H9 (cell line): Measurements from ENCODE around the gene TWSG1. TPM values are rescaled to one million over a fixed set of nuclear protein-coding genes. Genes with fewer than 3 reads are reported as not detected.

Experiments used
- DNase-seq: peaks from one replicate; pipeline ENCODE4 v3.0.0-alpha.2; 2017
- H2AFZ ChIP-seq: one replicate; pipeline ENCODE4 v1.6.1; 2013; ENCODE audit warnings: mild to moderate bottlenecking, low read length, control low read depth, moderate library complexity
- H2AK5ac ChIP-seq: 2 replicates; pipeline ENCODE4 v1.6.1; 2013; ENCODE audit warnings: low read length, control low read depth, mixed read lengths; ENCODE audit not compliant: insufficient read length
- H2BK120ac ChIP-seq: one replicate; pipeline ENCODE4 v1.6.1; 2013; ENCODE audit warnings: low read depth, mild to moderate bottlenecking, low read length, control low read depth, inconsistent platforms; ENCODE audit not compliant: poor library complexity, severe bottlenecking
- H2BK12ac ChIP-seq: 2 replicates; pipeline ENCODE4 v1.6.1; 2013; ENCODE audit warnings: low read length, control low read depth, mixed read lengths, low read depth; ENCODE audit not compliant: insufficient read length
- H2BK15ac ChIP-seq: 2 replicates; pipeline ENCODE4 v1.6.1; 2013; ENCODE audit warnings: low read depth, low read length, control low read depth
- H2BK20ac ChIP-seq: one replicate; pipeline ENCODE4 v1.6.1; 2013; ENCODE audit warnings: low read depth, mild to moderate bottlenecking, low read length, control low read depth, inconsistent platforms; ENCODE audit not compliant: poor library complexity, severe bottlenecking
- H2BK5ac ChIP-seq: 2 replicates; pipeline ENCODE4 v1.6.1; 2013; ENCODE audit warnings: low read length, control low read depth, mixed read lengths; ENCODE audit not compliant: insufficient read length
- H3K14ac ChIP-seq: 2 replicates; pipeline ENCODE4 v1.6.1; 2013; ENCODE audit warnings: low read length, control low read depth; ENCODE audit not compliant: insufficient read depth
- H3K18ac ChIP-seq: 2 replicates; pipeline ENCODE4 v1.6.1; 2013; ENCODE audit warnings: low read depth, mild to moderate bottlenecking, mixed read lengths, low read length, control low read depth; ENCODE audit not compliant: insufficient read length
- H3K23ac ChIP-seq: 2 replicates; pipeline ENCODE4 v1.6.1; 2013; ENCODE audit warnings: low read length, control low read depth, mixed read lengths, low read depth; ENCODE audit not compliant: insufficient read length
- H3K23me2 ChIP-seq: 2 replicates; pipeline ENCODE4 v1.6.1; 2013; ENCODE audit warnings: low read depth, mild to moderate bottlenecking, mixed read lengths, low read length, control low read depth; ENCODE audit not compliant: insufficient read length, poor library complexity, severe bottlenecking
- H3K27ac ChIP-seq: 2 replicates; pipeline ENCODE4 v1.5.1; 2013; ENCODE audit warnings: low read length, control low read depth, mixed read lengths, low read depth; ENCODE audit not compliant: insufficient read length
- H3K27me3 ChIP-seq: 2 replicates; pipeline ENCODE4 v1.6.1; 2013; ENCODE audit warnings: low read length, control low read depth, inconsistent platforms; ENCODE audit not compliant: insufficient read depth
- H3K4ac ChIP-seq: 2 replicates; pipeline ENCODE4 v1.6.1; 2013; ENCODE audit warnings: low read depth, mild to moderate bottlenecking, control low read depth, inconsistent platforms, low read length, moderate library complexity
- H3K4me1 ChIP-seq: 2 replicates; pipeline ENCODE4 v1.6.1; 2013; ENCODE audit warnings: low read length, control low read depth, inconsistent platforms; ENCODE audit not compliant: insufficient read depth
- H3K4me2 ChIP-seq: 2 replicates; pipeline ENCODE4 v1.6.1; 2013; ENCODE audit warnings: low read length, control low read depth, mixed read lengths; ENCODE audit not compliant: insufficient read length, insufficient read depth
- H3K56ac ChIP-seq: 2 replicates; pipeline ENCODE4 v1.6.1; 2013; ENCODE audit warnings: low read depth, mild to moderate bottlenecking, mixed read lengths, low read length, control low read depth; ENCODE audit not compliant: insufficient read length
- H3K79me1 ChIP-seq: 2 replicates; pipeline ENCODE4 v1.6.1; 2013; ENCODE audit warnings: low read depth, mild to moderate bottlenecking, moderate library complexity, low read length, control low read depth, inconsistent platforms; ENCODE audit not compliant: insufficient read depth, poor library complexity, severe bottlenecking
- H3K79me2 ChIP-seq: 2 replicates; pipeline ENCODE4 v1.6.1; 2013; ENCODE audit warnings: low read length, control low read depth, inconsistent platforms; ENCODE audit not compliant: insufficient read depth
- H3K9ac ChIP-seq: 2 replicates; pipeline ENCODE4 v1.6.1; 2013; ENCODE audit warnings: low read length, control low read depth, mixed read lengths; ENCODE audit not compliant: insufficient read length; ENCODE audit errors: extremely low read depth
- H3K9me3 ChIP-seq: one replicate; pipeline ENCODE4 v1.6.1; 2013; ENCODE audit warnings: low read depth, low read length, inconsistent platforms; ENCODE audit not compliant: control insufficient read depth
- H3T11ph ChIP-seq: one replicate; pipeline ENCODE4 v1.6.1; 2013; ENCODE audit warnings: mild to moderate bottlenecking, low read length, control low read depth, inconsistent platforms
- H4K20me1 ChIP-seq: one replicate; pipeline ENCODE4 v1.6.1; 2013; ENCODE audit not compliant: control insufficient read depth, insufficient read length, insufficient read depth
- H4K5ac ChIP-seq: 2 replicates; pipeline ENCODE4 v1.6.1; 2013; ENCODE audit warnings: low read depth, mild to moderate bottlenecking, mixed read lengths, low read length, control low read depth; ENCODE audit not compliant: insufficient read length
- H4K8ac ChIP-seq: replicated peaks from 2 replicates; pipeline ENCODE4 v1.6.1; 2013; ENCODE audit warnings: low read length, control low read depth, mixed read lengths, low read depth; ENCODE audit not compliant: insufficient read length
- H4K91ac ChIP-seq: 2 replicates; pipeline ENCODE4 v1.6.1; 2013; ENCODE audit warnings: low read depth, mild to moderate bottlenecking, moderate library complexity, mixed read lengths, low read length, control low read depth; ENCODE audit not compliant: insufficient read length
- H3K27ac Mint-ChIP-seq, 3 experiments: 2 replicates in 2 of 3; 3 replicates in 1 of 3; pipeline ENCODE4 v1.8.0; 2020 to 2021; ENCODE audit warnings: mixed read lengths in 3 of 3, mild to moderate bottlenecking in 1 of 3, moderate library complexity in 1 of 3
- H3K27me3 Mint-ChIP-seq: 2 replicates; pipeline ENCODE4 v1.8.0; 2021; ENCODE audit warnings: low read depth, mild to moderate bottlenecking, moderate library complexity, mixed read lengths
- H3K36me3 Mint-ChIP-seq, 3 experiments: 2 replicates in 2 of 3; 3 replicates in 1 of 3; pipeline ENCODE4 v1.8.0; 2020 to 2021; ENCODE audit warnings: low read depth in 3 of 3, mixed read lengths in 3 of 3; ENCODE audit not compliant: insufficient read depth in 1 of 3
- H3K4me1 Mint-ChIP-seq, 2 experiments: 2 replicates each; pipeline ENCODE4 v1.8.0; 2020; ENCODE audit warnings: mixed read lengths in 2 of 2
- H3K4me3 Mint-ChIP-seq, 2 experiments: 2 replicates in 1 of 2; 3 replicates in 1 of 2; pipeline ENCODE4 v1.8.0; 2020 to 2021; ENCODE audit warnings: mild to moderate bottlenecking in 2 of 2, mixed read lengths in 2 of 2, moderate library complexity in 1 of 2
- H3K9me3 Mint-ChIP-seq, 2 experiments: 2 replicates in 1 of 2; 3 replicates in 1 of 2; pipeline ENCODE4 v1.8.0; 2020; ENCODE audit warnings: mild to moderate bottlenecking in 2 of 2, mixed read lengths in 2 of 2, moderate library complexity in 1 of 2
- total RNA-seq: library from RNA; stranded (reverse); gene quantifications from 2 replicates; pipeline ENCODE4 v1.2.1, GENCODE V29; 2021
- TF ChIP-seq, protein P1 (sequence below): fragments of 200-600 bp; sonication (generic); conservative IDR thresholded peaks from 3 replicates; pipeline ENCODE4 v1.8.0; 2021; ENCODE audit warnings: antibody characterized with exemption, mild to moderate bottlenecking

TWSG1 gene
- total RNA-seq, 1 experiment from 2014 or later = 25.7 TPM

DNA sequence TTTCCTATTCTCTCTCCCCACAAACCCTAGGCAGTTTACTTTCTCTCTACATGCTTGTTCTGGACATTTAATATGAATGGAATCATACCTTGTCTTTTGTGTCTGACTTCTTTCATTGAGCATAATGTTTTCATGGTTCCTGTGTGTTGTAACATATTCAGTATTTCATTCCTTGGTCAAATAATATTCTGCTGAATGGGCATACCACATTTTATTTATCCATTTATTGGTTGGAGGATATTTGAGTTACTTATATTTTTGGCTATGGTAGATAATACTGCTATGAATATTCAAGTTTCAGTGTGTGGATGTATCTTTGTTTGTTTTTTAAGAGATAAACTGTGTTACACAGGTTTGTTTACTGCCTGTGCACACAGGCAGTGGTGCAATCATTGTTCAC is 9.0 kb downstream of the TWSG1 start:
- Mint-ChIP-seq H3K4me3 (no peak overlapping the region), H3K9me3 (peaks cover 3 to 4% of the 10 kb centered on the region in 2 experiments; a peak in 3 of 5 replicates)
- H3K79me2 ChIP-seq = no peaks in the 10 kb centered on the region

More for the DNA sequence above, 9.0 kb downstream of the TWSG1 start:
- H3K9ac ChIP-seq = no peak overlapping the region
- no peak overlapping the region for H2BK5ac ChIP-seq
- H2BK15ac ChIP-seq = no peak overlapping the region
- no peak overlapping the region for H4K5ac ChIP-seq
- no peaks in the 10 kb centered on the region for H3K79me1 ChIP-seq
- H4K91ac ChIP-seq = no peak overlapping the region
- no peak overlapping the region for H2BK120ac ChIP-seq
- H2AK5ac ChIP-seq = no peak overlapping the region
- no peak overlapping the region for H4K8ac ChIP-seq
- H3K18ac ChIP-seq = no peak overlapping the region
- H3T11ph ChIP-seq = no peak overlapping the region
- H3K14ac ChIP-seq = no peak overlapping the region
- Mint-ChIP-seq H3K4me1 (peaks cover 6 to 8% of the 10 kb centered on the region in 2 experiments), H3K27me3 (no peaks in the 10 kb centered on the region), H3K36me3 (peaks cover 9 to 41% (median 34%) of the 10 kb centered on the region in 3 experiments), H3K27ac (no peak overlapping the region)
- no peak overlapping the region for H3K4ac ChIP-seq
- no peak overlapping the region for H3K23ac ChIP-seq
- H4K20me1 ChIP-seq = no peaks in the 10 kb centered on the region
- TF ChIP-seq, protein P1, sequence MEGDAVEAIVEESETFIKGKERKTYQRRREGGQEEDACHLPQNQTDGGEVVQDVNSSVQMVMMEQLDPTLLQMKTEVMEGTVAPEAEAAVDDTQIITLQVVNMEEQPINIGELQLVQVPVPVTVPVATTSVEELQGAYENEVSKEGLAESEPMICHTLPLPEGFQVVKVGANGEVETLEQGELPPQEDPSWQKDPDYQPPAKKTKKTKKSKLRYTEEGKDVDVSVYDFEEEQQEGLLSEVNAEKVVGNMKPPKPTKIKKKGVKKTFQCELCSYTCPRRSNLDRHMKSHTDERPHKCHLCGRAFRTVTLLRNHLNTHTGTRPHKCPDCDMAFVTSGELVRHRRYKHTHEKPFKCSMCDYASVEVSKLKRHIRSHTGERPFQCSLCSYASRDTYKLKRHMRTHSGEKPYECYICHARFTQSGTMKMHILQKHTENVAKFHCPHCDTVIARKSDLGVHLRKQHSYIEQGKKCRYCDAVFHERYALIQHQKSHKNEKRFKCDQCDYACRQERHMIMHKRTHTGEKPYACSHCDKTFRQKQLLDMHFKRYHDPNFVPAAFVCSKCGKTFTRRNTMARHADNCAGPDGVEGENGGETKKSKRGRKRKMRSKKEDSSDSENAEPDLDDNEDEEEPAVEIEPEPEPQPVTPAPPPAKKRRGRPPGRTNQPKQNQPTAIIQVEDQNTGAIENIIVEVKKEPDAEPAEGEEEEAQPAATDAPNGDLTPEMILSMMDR = no peak
- no peak overlapping the region for H3K56ac ChIP-seq
- no peak overlapping the region for H3K27ac ChIP-seq
- H2BK20ac ChIP-seq = no peak overlapping the region
- no peak overlapping the region for H3K4me2 ChIP-seq
- no peaks in the 10 kb centered on the region for H3K23me2 ChIP-seq
- H3K9me3 ChIP-seq = no peaks in the 10 kb centered on the region
- no peak overlapping the region for H2AFZ ChIP-seq
- no peak overlapping the region for H2BK12ac ChIP-seq
- no peaks in the 10 kb centered on the region for H3K27me3 ChIP-seq
- DNase-seq = no peak
- H3K4me1 ChIP-seq = no peaks in the 10 kb centered on the region
